BE2C (cell line): ENCODE data around the gene GSG1L.

Experiments
- DNase-seq: peaks from one replicate; pipeline ENCODE4 v3.0.0-alpha.2; 2020
- H3K27me3 ChIP-seq: fragments of 250-450 bp; sonication (Bioruptor Pico); 2 replicates; pipeline ENCODE4 v1.5.1; 2020; ENCODE audit warnings: mild to moderate bottlenecking
- H3K36me3 ChIP-seq: fragments of 250-450 bp; sonication (Bioruptor Pico); 2 replicates; pipeline ENCODE4 v1.5.1; 2020; ENCODE audit warnings: mild to moderate bottlenecking
- H3K4me1 ChIP-seq: fragments of 250-450 bp; sonication (Bioruptor Pico); 2 replicates; pipeline ENCODE4 v1.5.1; 2020
- H3K4me3 ChIP-seq: 2 replicates; pipeline ENCODE4 v1.5.1; 2011; ENCODE audit warnings: low read depth, low read length
- H3K9me3 ChIP-seq: fragments of 250-450 bp; sonication (Bioruptor Pico); 2 replicates; pipeline ENCODE4 v1.5.1; 2020
- CTCF ChIP-seq: IDR thresholded peaks from 2 replicates; pipeline ENCODE4 v1.5.1; 2012; ENCODE audit warnings: mild to moderate bottlenecking, low read depth, low read length

The GSG1L gene

DNA sequence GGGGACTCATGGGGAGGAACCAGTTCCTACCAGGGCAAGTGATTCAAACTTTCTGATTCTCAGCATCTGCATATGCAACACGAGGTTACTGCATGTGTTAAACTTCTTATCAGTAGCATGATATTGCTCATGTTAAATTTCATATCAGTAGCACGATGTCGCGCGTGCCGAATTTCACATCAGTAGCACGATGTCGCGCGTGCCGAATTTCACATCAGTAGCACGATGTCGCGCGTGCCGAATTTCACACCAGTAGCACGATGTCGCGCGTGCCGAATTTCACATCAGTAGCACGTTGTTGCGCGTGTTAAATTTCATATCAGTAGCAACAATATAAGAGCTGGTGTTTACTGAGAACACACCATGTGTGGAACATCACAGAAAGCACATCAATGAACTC, 221.6 kb downstream of the GSG1L start:
- Histone ChIP-seq H3K36me3 (no peaks in the 10 kb centered on the region), H3K4me1 (no peaks in the 10 kb centered on the region), H3K4me3 (no peak overlapping the region), H3K9me3 (no peaks in the 10 kb centered on the region), H3K27me3 (0 out of 2 replicates have a peak, but pooled peaks cover 5% of the 10 kb centered on the region)
- no peak for TF ChIP-seq CTCF
- DNase-seq, result no peak

DNA sequence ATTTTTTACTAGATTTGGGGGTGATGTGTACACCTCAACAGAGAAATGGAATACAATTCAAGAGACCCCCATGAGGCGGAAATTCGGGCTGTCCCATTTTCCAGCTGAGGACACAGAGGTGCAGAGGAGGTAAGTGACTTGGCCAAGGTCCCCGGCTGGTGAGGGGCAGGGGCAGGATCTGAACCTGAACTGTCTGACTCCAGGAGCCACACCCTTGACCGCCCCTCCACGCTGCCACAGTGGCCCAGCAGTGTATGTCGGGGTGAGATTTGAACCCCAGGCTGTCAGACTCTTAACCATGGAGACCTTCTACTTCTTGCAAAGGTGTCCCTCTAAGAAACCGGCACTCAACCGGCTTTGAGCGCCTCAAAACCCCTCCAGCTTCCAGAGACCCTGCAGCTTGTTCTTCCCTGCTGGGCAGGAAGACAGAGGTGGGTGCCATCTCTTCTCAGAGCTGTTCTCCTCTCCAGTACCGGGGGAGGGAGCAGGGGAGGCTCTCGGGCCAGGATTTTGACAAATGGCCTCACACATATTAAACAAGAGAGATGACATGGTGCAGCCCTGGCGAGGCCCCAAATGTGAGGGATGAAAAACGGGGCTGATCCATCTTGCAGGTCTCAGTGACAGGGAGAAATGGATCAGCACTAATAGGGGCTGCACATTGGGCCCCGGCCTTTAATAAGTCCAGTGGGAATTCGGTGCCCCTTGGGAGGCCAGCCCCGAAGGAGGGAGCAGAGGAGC, 222.3 kb downstream of the GSG1L start:
- Histone ChIP-seq H3K9me3 (no peaks in the 10 kb centered on the region), H3K36me3 (no peaks in the 10 kb centered on the region), H3K4me3 (no peak overlapping the region), H3K27me3 (0 out of 2 replicates have a peak, but pooled peaks cover 5% of the 10 kb centered on the region), H3K4me1 (no peaks in the 10 kb centered on the region)
- DNase-seq, result no peak
- no peak for TF ChIP-seq CTCF

DNA sequence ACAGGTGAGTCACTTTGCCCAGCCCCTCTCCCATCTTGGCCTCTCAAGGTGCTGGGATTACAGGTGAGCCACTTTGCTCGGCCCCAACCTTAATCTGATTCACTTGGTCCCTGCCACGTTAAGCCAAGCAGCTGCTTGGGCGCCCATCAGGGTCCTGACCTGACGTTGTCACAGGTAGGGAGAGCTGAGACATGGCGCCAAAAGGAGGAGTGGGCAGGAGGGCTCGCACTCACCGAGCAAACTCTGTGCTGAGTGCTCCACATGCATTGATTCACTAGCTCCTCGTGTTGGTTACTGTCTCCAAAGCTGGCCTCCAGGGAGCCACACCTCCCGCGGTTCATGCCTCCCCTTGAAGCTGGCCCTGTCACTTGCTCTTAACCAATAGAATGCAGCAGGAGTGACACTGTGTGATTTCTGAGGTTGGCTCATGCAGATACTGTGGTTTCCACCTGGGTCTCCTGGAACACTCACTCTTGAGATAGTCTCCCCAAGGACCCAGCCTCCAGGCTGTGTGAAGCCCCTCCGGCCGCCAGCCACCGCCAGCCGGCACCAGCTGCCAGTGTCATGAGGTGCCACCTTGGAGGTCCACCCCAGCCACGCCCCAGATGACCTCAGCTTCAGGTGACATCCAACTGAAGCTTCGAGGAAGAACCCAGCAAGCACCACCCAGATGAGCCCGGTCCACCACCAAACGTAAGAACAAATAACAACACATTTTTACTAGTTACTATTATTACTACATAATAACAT, 223.0 kb downstream of the GSG1L start:
- Histone ChIP-seq H3K9me3 (no peaks in the 10 kb centered on the region), H3K27me3 (0 out of 2 replicates have a peak, but pooled peaks cover 5% of the 10 kb centered on the region), H3K4me1 (no peaks in the 10 kb centered on the region), H3K4me3 (no peak overlapping the region), H3K36me3 (no peaks in the 10 kb centered on the region)
- TF ChIP-seq CTCF, result no peak
- no peak for DNase-seq

- H3K9me3 ChIP-seq, result no peaks in the 10 kb centered on the region
- no peaks in the 10 kb centered on the region for H3K4me1 ChIP-seq
- no peaks in the 10 kb centered on the region for H3K36me3 ChIP-seq
- no peak overlapping the region for H3K4me3 ChIP-seq
- DNase-seq, result no peak
- 0 out of 2 replicates have a peak, but pooled peaks cover 5% of the 10 kb centered on the region for H3K27me3 ChIP-seq
- TF ChIP-seq CTCF, result no peak
These were observed 224.1 kb downstream of the GSG1L start for GRCh38 chr16:27839419-27839818.

DNA sequence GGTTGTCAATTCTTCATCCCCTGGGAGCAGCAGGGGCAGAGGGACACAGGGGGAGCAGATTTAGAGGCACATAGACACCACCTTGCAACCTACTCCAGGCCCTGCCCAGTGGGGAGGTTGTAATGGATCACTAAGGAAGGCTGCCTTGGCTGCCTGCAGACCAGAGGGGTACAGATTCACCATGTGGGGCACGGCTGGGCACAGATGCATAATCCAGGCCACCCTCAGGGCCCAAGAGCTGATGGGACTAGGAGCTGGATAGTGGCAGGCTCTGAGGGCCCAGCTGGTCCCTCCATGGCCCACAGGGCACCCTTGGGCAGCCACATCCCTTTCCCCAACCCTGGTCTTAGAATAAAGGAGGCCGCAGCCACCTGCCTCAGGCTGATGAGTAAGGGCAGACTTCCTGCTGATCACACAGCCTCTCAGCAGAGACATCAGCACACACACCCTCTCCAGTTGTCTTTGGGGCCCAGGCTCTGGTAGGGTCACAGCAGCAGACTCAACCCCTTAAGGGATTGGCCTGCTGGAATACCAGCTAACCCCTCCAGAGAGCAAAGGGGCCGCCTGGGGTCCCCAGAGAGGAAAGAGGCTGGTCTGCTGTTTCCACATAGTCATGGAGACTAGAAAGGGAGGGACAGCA, 224.9 kb downstream of the GSG1L start:
- no peak for DNase-seq
- Histone ChIP-seq H3K36me3 (no peaks in the 10 kb centered on the region), H3K4me1 (no peaks in the 10 kb centered on the region), H3K4me3 (no peak overlapping the region), H3K9me3 (no peaks in the 10 kb centered on the region), H3K27me3 (0 out of 2 replicates have a peak, but pooled peaks cover 5% of the 10 kb centered on the region)
- TF ChIP-seq CTCF, result no peak
